Hepatocyte (in vitro differentiated cells): ENCODE results near the gene SLC47A1.

ENCODE experiments used
- CTCF ChIP-seq: fragments of 200-600 bp; sonication (generic); IDR thresholded peaks from 2 replicates; pipeline ENCODE4 v1.5.1; 2016; ENCODE audit warnings: antibody characterized with exemption, mild to moderate bottlenecking; ENCODE audit not compliant: poor library complexity
- EZH2 ChIP-seq: fragments of 200-600 bp; sonication (generic); IDR thresholded peaks from 2 replicates; pipeline ENCODE4 v1.6.1; 2016; ENCODE audit warnings: antibody characterized with exemption, mild to moderate bottlenecking, borderline replicate concordance
- EZH2phosphoT487 ChIP-seq: fragments of 200-600 bp; sonication (generic); IDR thresholded peaks from one replicate; pipeline ENCODE4 v1.6.1; 2018; ENCODE audit warnings: antibody characterized with exemption, mild to moderate bottlenecking, low read depth, moderate library complexity; ENCODE audit not compliant: unreplicated experiment, severe bottlenecking

GRCh38 chr17:19540706-19541370 is 7.2 kb downstream of the SLC47A1 start:
- TF ChIP-seq CTCF (no peak), EZH2 (no peak), EZH2phosphoT487 (no peak)
